Stimulated activated CD8-positive, alpha-beta memory T cell treated with anti-CD3 and anti-CD28 coated beads, Interleukin-4, amount 100 ng/mL, for 1 hour (primary cell): Measurements from ENCODE around the gene SPAG17.

Experiments used
- DNase-seq, 2 donors: peaks; one replicate each; pipeline ENCODE4 v3.0.0-alpha.2; 2020; ENCODE audit warnings: low read depth in 2 of 2, low spot score in 1 of 2

SPAG17 gene

GRCh38 chr1:118081387-118081786, 103.6 kb downstream of the SPAG17 start:
- DNase-seq: no peak

DNA sequence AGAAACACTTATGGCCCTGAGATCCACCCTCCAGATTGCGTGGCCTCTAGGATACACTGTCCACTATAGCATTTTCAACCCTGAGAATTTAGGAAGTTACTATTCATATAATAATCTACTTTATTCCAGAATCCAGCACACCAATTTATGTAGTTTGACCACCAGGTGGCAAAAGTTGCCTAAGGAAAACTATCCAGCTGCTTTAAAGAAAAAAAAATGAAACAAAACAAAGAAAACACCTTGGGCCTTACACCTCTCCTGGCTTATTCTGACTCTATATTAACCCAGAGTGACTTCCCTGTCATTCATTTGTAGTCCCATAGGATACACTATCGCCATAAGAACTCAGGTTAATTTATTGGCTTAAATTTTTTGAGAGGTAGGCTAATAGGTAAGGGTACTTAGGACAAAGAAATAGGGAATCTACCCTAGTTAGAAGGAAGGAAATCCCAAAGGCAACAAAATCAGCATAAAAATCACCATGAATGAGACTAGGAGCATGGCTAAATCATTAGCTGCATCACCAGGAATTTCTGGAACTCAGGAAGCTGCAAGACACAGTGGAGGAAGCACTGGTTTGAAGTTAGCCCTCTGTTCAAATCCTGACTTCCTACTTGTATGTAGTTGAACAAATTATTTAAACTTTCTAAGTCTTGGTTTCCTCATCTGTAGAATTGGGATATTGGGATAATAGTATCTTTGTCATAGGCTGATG, 107.5 kb downstream of the SPAG17 start:
- DNase-seq: no peak

DNA sequence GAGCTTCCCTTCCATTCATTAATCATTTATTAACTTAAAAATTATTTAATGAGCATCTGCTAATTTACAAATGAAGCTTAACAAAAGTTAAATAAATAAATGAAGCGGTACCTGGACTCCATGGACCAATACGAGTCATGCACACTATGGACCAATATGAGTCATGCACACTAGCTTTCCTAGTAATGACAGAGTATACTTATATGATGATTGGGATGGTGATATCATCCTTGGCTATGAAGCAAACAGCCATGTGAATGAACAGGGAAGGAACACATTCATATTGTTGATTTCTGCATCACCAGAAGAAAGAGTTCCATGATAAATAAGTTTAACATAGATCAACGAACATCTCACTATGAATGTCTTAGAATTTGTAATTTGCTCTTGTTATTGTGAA, 109.9 kb downstream of the SPAG17 start:
- DNase-seq: no peak

DNA sequence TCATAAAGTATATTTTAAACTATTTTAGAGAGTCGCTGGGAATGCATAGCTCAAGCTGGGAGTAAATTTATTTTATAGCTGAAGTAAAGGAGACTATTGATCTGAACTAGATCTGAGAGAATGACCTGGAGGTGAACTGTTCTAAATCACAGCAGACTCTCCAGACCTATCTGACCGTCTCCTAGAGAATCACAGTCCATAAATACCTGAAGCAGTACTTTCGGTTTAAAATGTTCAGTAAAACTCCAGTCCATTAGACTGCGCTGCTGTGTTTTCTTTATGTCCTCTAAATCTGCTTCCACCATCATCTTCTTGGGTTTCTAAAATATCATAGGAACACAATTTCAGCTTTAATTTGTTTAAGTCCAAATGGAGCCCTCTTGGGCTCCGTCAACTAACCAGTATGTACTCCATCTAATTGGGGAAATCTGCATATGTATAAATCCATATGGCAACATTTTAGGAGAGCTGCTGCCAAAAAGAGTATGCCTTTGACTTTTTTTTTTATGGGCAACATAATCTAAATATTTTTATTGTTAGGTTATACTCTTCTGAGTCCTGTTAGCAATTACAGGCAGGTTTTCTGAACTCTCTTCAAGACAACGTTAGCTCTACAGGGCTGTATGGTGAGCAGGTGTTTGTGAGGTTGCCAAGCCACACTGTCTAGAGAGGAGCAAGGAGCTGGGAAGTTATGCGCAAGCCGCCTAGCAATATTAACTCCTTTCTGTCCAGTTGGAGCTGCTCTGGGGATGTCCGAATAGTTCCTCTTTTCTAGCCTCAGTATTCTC, 111.2 kb downstream of the SPAG17 start:
- DNase-seq: no peak

GRCh38 chr1:118049981-118050380, 135.0 kb downstream of the SPAG17 start:
- DNase-seq: no peak

GRCh38 chr1:118047650-118048224, 137.3 kb downstream of the SPAG17 start:
- no peak for DNase-seq

- no peak for DNase-seq
Observed at GRCh38 chr1:118047006-118047649, 137.9 kb downstream of the SPAG17 start.

DNA sequence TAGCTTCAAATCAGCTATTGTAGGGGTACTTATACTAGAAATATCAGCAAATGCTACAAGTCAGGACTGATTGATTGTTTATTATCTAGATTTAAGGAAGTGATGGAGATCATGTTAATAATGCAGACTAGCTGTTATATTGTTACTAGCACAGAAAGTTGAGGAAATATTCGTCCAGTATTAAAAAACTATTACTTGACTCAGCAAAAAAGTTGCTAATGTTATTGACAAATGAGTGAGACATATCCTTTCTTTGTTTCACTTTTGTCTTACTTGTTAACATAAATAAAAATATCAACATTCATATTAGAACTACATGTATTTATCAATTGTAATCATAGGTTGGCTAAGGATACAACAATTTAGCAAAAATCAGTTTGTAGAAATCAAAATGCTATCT, 141.4 kb downstream of the SPAG17 start:
- no peak for DNase-seq

- DNase-seq: no peak
Observed at GRCh38 chr1:118042501-118042900, 142.5 kb downstream of the SPAG17 start.

DNA sequence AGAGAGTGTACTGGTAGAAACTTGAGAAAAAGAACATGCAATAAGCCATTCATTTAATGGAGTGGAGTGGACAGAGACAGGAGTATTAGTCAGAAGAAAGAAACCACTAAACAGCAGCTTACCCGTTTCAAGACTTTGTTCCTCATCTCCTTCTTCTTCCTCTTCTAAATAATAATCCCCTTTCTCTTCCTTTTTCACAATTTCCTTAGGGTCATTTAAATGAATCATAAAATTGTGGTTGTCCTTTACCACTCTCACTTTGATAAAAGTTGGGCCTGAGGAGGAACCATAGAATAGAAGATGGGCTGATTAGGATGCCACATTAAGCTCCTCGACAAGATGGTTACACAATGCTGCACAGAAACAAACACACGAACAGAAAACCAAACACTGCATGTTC, 145.9 kb downstream of the SPAG17 start:
- no peak for DNase-seq

DNA sequence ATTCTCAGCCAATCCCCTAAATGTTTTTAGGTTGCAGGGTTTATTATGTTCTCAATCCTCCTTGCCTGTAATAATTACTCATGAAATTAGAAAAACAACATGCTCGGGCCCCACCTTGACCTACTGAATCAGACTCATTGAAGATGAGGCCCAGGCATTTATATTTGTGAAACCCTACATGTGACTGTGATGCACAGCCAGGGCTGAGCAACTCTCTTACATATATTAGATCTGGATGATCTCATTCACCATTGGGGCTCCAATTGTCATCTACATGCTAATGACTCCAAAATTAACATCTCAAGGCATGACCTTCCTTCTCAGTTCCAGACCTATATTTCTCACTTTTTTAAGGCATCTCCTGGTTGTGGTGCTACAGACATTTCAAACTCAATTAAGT, 152.1 kb downstream of the SPAG17 start:
- DNase-seq: no peak

DNA sequence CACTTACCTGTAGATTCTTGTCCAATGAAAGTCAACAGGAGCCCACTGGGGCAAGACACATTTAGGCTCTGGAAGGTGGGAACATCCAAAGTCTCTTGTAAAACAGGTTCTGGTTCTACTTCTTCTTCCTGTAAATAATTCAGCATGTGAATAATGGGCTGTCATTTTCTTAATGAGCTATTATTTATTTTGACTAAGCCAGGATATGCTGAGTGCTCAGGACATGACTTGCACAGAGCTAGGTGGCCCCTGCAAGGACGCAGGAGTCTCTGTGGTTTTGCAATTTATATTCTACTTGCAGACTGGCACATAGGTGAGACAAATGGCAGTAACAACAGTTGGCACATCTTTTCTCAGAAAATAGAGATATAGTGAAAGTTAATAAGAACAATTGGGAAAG, 156.8 kb downstream of the SPAG17 start:
- DNase-seq: no peak

DNA sequence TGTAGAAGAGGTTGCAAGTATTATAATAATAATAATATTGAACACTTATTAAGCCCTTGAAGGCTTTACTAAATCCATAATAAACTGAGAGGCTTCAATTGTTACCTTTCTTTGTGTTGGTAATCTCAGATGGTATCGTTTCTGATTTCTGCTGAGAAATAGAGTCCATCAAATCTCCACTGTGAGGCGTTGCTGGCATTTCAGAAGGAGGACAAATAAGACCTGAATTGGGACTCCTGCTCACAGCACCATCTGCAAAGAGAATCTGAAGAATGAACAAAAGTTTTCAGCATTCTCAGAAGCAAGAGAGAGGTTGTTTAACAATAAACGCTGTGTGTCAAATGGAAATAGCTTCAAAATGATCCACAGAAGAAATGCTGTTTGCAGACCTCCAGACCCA, 161.8 kb downstream of the SPAG17 start:
- no peak for DNase-seq

- DNase-seq: no peak
Observed at GRCh38 chr1:118021668-118022067, 163.4 kb downstream of the SPAG17 start.

DNA sequence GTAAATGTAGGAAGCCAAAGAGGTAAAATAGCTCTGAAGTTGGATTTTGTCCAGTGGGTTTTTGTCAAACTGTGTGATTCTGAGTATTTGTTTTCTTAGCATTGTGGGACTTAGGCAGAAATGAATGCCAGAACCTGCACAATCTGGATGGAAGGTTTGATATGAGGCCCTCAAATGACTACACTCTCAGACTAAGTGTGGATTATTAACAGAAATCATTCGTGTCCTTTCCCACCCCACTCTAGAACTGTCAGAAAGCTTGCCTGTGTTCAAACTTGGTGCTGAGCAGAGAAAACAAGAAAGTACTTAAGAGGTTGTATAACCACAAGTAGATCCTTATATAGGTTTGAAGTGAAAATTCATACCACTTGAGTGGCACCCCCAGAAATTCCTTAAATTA, 167.0 kb downstream of the SPAG17 start:
- DNase-seq: no peak

DNA sequence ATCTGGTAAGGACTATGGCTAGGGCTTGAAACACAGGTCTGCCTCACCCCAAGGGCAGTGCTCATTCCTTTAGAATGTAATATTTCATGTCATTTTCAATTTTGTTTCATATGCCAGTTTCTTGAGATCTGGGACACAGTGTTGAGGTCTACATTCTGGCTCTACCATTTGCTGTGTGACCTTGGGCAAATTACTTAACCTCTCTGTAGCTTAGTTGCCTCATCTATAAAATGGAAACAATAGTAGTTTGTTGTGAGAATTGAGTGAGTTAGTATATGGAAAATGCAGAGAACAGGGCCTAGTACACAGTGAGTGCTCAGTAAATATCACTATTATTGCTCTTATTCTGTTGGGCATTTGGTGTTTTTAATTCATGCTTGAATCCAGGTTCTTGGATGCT, 171.1 kb downstream of the SPAG17 start:
- DNase-seq: no peak

GRCh38 chr1:118013336-118013735, 171.7 kb downstream of the SPAG17 start:
- no peak for DNase-seq

GRCh38 chr1:118012515-118013124, 172.4 kb downstream of the SPAG17 start:
- DNase-seq: no peak

DNA sequence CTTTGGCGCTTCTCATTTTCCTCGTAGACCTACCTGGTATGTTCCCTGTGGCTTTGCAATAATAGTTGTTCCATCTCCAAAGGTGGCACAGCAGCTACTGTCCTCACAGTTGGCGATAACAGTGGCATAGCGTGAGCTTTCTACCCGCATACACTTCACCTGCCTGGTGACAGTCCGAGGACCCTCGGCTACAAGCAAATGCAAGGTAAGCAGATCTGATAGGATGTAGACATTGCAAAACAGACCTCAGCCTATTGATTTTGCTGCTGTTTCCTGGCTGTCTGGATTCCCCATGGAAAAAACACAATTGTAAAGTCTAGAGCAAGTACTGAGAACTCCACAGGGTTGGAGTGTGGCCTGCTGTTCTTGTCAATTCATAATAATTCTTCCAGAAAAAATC, 177.0 kb downstream of the SPAG17 start:
- no peak for DNase-seq

DNA sequence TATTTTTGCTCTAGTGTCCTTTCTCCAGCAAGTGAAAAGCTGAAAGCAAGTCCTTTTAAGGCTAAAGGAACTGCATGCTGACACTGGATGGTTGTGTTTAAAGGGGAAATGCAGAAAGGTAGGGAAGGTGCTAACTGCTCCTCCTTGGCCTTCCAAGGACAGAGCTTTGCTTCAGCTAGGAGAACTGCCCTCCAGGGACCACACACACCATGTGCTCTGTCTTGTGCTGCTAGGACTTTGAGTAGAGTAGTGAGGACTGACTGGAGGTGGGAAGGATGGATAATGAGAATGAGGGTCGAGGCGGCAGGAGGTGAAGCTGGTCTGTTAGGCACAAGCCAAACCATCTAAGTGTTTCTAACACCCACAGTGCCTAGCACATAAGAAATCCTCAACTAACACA, 177.6 kb downstream of the SPAG17 start:
- no peak for DNase-seq

- no peak for DNase-seq
Observed at GRCh38 chr1:118004312-118004711, 180.7 kb downstream of the SPAG17 start.
